Breast epithelium (tissue), 3 donors: Measurements from ENCODE around the gene DNMT3A.

Experiments
- CTCF ChIP-seq, 3 donors: fragments of 450-650 bp; IDR thresholded peaks; one replicate each; pipeline ENCODE4 v1.5.1; 2016 to 2017; ENCODE audit warnings: antibody characterized with exemption in 3 of 3, mild to moderate bottlenecking in 3 of 3, moderate library complexity in 3 of 3
- POLR2A ChIP-seq: fragments of 450-650 bp; IDR thresholded peaks from one replicate; pipeline ENCODE4 v1.6.1; 2016; ENCODE audit warnings: antibody characterized with exemption, mild to moderate bottlenecking, moderate library complexity
- POLR2AphosphoS5 ChIP-seq, 3 donors: sonication (generic); formaldehyde crosslinking; IDR thresholded peaks; one replicate each; pipeline ENCODE4 v1.6.1; 2017; ENCODE audit warnings: antibody characterized with exemption in 3 of 3

- TF ChIP-seq CTCF (IDR thresholded peaks at IDR 0.05) (no peak), POLR2AphosphoS5 (IDR thresholded peaks at IDR 0.05) (no peak), POLR2A (no peak)
Measured at GRCh38 chr2:25336383-25336841, 5.3 kb downstream of the DNMT3A start.
